SK-N-MC (cell line): ENCODE measurements around the gene LYRM4.

ENCODE experiments used
- DNase-seq: peaks from one replicate; pipeline ENCODE4 v3.0.0-alpha.2; 2011; ENCODE audit warnings: low read depth, low spot score
- H3K27ac ChIP-seq: fragments of 200-600 bp; sonication (generic); 2 replicates; pipeline ENCODE4 v1.5.1; 2016; ENCODE audit warnings: mixed run types
- H3K36me3 ChIP-seq: fragments of 200-600 bp; sonication (generic); 2 replicates; pipeline ENCODE4 v1.6.1; 2017; ENCODE audit warnings: antibody characterized with exemption, low read length, mixed read lengths; ENCODE audit not compliant: insufficient read depth
- H3K4me3 ChIP-seq: fragments of 200-600 bp; sonication (generic); 2 replicates; pipeline ENCODE4 v1.5.1; 2016
- H3K9ac ChIP-seq: fragments of 200-600 bp; sonication (generic); 2 replicates; pipeline ENCODE4 v1.8.0; 2017; ENCODE audit warnings: mixed run types, mixed read lengths; ENCODE audit not compliant: insufficient read length
- H3K9me3 ChIP-seq: fragments of 200-600 bp; sonication (generic); 2 replicates; pipeline ENCODE4 v1.6.1; 2017; ENCODE audit warnings: low read depth, mild to moderate bottlenecking, antibody characterized with exemption, low read length, moderate library complexity, mixed read lengths
- EZH2 ChIP-seq: fragments of 200-600 bp; sonication (generic); IDR thresholded peaks from one replicate; pipeline ENCODE4 v1.6.1; 2017; ENCODE audit warnings: antibody characterized with exemption
- FOXP2 ChIP-seq: optimal IDR thresholded peaks from 2 replicates; pipeline ENCODE3; 2011; ENCODE audit warnings: mild to moderate bottlenecking, moderate library complexity; ENCODE audit not compliant: insufficient read depth; ENCODE audit errors: extremely low read length, control extremely low read depth
- POLR2AphosphoS5 ChIP-seq: IDR thresholded peaks from 2 replicates; pipeline ENCODE4 v1.6.1; 2012; ENCODE audit warnings: mild to moderate bottlenecking, low read depth, low read length, borderline replicate concordance

LYRM4 gene

DNA sequence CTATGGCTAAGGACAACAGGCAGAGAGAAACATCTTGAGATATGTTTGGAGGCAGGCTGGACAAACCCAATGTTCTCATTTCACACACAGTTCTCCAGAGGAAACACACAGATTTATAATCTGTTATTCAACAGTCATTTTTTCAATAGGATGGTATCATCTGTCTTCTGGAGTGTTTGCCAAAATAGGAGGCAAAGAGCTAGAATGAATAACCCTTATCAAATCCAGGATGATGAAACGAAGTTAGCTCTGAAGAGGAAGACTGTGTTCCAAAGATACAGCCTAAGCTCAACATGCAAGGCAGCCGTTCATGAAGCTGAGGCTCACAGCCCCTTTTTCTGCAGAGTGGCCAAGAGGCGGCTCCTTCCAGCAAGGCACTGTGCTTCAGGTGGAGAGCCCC lies 104.8 kb downstream of the LYRM4 start:
- TF ChIP-seq FOXP2, result no peak
- Histone ChIP-seq H3K36me3 (no peaks in the 10 kb centered on the region), H3K4me3 (no peak overlapping the region), H3K9me3 (no peaks in the 10 kb centered on the region), H3K9ac (no peak overlapping the region), H3K27ac (no peak overlapping the region)
- DNase-seq, result no peak

DNA sequence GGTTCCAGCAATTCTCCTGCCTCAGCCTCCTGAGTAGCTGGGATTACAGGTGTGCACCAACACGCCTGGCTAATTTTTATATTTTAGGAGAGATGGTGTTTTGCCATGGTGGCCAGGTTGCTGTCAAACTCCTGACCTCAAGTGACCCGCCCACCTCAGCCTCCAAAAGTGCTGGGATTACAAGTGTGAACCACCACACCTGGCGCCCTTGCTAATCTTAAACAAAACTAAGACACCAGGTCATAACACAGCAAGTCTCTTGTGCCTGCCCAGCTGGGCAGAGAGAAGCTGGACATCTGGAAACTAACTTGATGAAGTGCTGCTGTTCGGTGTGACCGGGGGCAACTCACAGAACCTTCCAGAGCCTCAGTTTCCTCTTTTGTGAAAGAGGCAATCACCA lies 107.6 kb downstream of the LYRM4 start:
- TF ChIP-seq EZH2 (no peak), POLR2AphosphoS5 (no peak), FOXP2 (no peak)
- Histone ChIP-seq H3K9ac (no peak overlapping the region), H3K27ac (no peak overlapping the region), H3K36me3 (no peaks in the 10 kb centered on the region), H3K4me3 (no peak overlapping the region), H3K9me3 (no peaks in the 10 kb centered on the region)
- no peak for DNase-seq

DNA sequence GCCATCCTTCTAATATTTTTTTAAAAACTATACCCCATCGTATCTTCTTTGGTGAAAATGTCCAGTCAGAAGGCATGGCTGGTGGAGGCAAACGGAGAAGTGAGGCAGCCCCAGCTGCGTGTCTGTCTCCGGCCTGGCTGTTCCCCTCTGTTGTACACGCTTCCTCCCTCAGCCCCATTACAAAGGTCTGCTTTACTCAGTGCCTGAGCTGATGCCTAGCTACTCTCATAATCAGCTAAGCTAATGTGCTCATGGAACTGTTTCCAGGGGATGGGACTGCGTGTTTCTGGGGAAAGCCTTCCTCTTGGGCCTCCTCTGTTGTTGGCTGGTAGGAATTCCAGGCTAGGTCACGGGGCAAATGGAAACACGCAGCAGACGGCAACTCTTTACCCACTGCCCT lies 108.3 kb downstream of the LYRM4 start:
- H3K36me3 ChIP-seq, result no peaks in the 10 kb centered on the region
- no peak overlapping the region for H3K9ac ChIP-seq
- no peak overlapping the region for H3K4me3 ChIP-seq
- H3K27ac ChIP-seq, result no peak overlapping the region
- H3K9me3 ChIP-seq, result no peaks in the 10 kb centered on the region
- TF ChIP-seq FOXP2, result no peak
- TF ChIP-seq EZH2, result no peak
- TF ChIP-seq POLR2AphosphoS5, result no peak
- DNase-seq, result no peak

DNA sequence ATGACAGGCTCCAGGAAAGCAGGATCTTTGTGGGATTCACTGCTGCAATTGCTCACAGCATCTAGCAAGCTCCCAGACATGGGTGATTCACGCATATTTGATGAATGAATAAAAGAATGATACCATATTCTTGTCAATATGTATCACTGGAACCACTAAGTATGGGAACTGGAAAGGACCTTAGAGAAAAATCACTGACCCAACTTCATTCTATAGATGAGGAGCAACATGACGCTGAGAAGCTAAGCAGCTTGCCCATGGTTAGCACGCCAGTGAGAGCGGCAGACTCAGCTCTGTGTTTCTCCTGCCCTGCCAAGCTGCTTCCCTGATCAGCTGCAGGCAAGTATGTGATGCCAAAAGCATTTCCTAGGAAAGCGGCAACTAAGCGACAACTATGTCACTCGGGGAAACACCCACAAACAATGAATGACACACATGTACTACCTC lies 108.8 kb downstream of the LYRM4 start:
- no peak overlapping the region for H3K27ac ChIP-seq
- DNase-seq, result no peak
- H3K4me3 ChIP-seq, result no peak overlapping the region
- TF ChIP-seq EZH2 (no peak), POLR2AphosphoS5 (no peak), FOXP2 (no peak)
- no peaks in the 10 kb centered on the region for H3K9me3 ChIP-seq
- H3K9ac ChIP-seq, result no peak overlapping the region
- H3K36me3 ChIP-seq, result no peaks in the 10 kb centered on the region

GRCh38 chr6:5151360-5151954 lies 109.3 kb downstream of the LYRM4 start:
- Histone ChIP-seq H3K27ac (no peak overlapping the region), H3K36me3 (no peaks in the 10 kb centered on the region), H3K9ac (no peak overlapping the region), H3K4me3 (no peak overlapping the region), H3K9me3 (no peaks in the 10 kb centered on the region)
- no peak for TF ChIP-seq EZH2
- no peak for TF ChIP-seq FOXP2
- no peak for TF ChIP-seq POLR2AphosphoS5
- no peak for DNase-seq

DNA sequence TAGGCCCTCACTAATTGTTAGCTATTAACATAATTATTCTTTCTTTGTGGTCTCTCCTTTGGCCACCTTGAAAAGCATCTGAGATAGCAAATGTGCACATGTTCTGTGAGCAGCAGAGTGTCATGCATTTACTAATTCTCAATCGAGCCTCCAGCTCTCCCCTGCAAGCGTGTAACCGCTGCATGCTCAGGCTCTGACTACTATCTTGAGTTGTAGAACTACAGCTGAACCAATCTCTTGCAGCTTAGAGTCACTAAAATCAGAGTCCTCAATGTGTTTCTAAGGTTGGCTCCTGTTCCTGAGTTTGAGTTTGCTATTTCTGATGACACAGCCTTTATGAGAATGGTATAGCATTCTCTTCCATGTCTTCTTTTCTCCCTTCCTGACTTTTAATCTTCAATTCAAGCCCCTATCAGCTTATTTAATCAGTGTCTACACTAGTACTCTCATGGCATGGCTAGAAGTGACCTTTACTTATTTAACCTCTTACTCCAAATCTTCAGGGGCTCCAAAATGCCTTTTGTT lies 110.1 kb downstream of the LYRM4 start:
- TF ChIP-seq EZH2, result no peak
- TF ChIP-seq POLR2AphosphoS5, result no peak
- TF ChIP-seq FOXP2, result no peak

GRCh38 chr6:5149891-5150290 lies 110.9 kb downstream of the LYRM4 start:
- Histone ChIP-seq H3K36me3 (no peaks in the 10 kb centered on the region), H3K9ac (no peak overlapping the region), H3K4me3 (no peak overlapping the region), H3K9me3 (no peaks in the 10 kb centered on the region), H3K27ac (no peak overlapping the region)
- TF ChIP-seq EZH2 (no peak), FOXP2 (no peak), POLR2AphosphoS5 (no peak)
- no peak for DNase-seq

More for the DNA sequence above, 110.1 kb downstream of the LYRM4 start:
- Histone ChIP-seq H3K4me3 (no peak overlapping the region), H3K9me3 (no peaks in the 10 kb centered on the region), H3K9ac (no peak overlapping the region), H3K27ac (no peak overlapping the region), H3K36me3 (no peaks in the 10 kb centered on the region)
- no peak for DNase-seq

GRCh38 chr6:5149159-5149704 lies 111.5 kb downstream of the LYRM4 start:
- no peak for DNase-seq
- no peak overlapping the region for H3K27ac ChIP-seq
- no peaks in the 10 kb centered on the region for H3K9me3 ChIP-seq
- no peak for TF ChIP-seq POLR2AphosphoS5
- TF ChIP-seq FOXP2, result no peak
- no peak for TF ChIP-seq EZH2
- H3K4me3 ChIP-seq, result no peak overlapping the region
- no peaks in the 10 kb centered on the region for H3K36me3 ChIP-seq
- H3K9ac ChIP-seq, result no peak overlapping the region

- no peak overlapping the region for H3K4me3 ChIP-seq
- no peak overlapping the region for H3K9ac ChIP-seq
- no peaks in the 10 kb centered on the region for H3K9me3 ChIP-seq
- H3K27ac ChIP-seq, result no peak overlapping the region
- no peak for TF ChIP-seq POLR2AphosphoS5
- no peak for TF ChIP-seq EZH2
- no peak for TF ChIP-seq FOXP2
- H3K36me3 ChIP-seq, result no peaks in the 10 kb centered on the region
- DNase-seq, result no peak
These were observed 114.4 kb downstream of the LYRM4 start for GRCh38 chr6:5146398-5146797.
